Adrenal gland (tissue), 5 donors: Measurements from ENCODE around the gene UNC13B.

Experiments
- POLR2A ChIP-seq, 2 donors: fragments of 450-650 bp; IDR thresholded peaks; one replicate each; pipeline ENCODE4 v1.6.1; 2017; ENCODE audit warnings: antibody characterized with exemption in 2 of 2, mild to moderate bottlenecking in 2 of 2, moderate library complexity in 1 of 2
- TF ChIP-seq, protein P1 (sequence below), 6 experiments: fragments of 450-650 bp in 4 of 6; fragments of 200-600 bp in 2 of 6; sonication (generic) in 1 of 6; IDR thresholded peaks; 1 replicate in 5 of 6; 2 replicates in 1 of 6; pipeline versions ENCODE4 v1.5.1 to v1.8.0; 2016 to 2021; ENCODE audit warnings: antibody characterized with exemption in 6 of 6, mild to moderate bottlenecking in 2 of 6, moderate library complexity in 1 of 6
- donor health status: DM: no; HTN: no; CAD: no.

DNA sequence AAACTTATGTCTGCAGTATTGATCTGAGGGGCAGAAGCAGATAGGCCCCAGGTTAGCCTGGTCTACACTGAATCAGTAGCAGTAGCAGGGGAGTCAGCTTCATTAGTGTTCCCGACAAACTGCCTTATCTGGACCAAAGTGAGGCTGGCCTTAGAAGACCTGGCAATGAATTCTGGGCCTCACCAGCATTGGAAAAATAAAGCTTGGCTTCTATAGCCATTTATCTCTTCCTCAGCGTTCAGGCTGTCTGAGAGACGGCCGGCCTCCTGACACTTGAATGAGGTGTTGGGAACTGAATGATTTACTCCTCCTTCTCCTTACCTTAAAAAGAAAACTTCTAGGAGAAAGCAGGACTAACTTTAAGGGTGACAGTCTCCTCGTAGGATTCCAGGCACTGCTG, 186.3 kb downstream of the UNC13B start:
- TF ChIP-seq, protein P1, sequence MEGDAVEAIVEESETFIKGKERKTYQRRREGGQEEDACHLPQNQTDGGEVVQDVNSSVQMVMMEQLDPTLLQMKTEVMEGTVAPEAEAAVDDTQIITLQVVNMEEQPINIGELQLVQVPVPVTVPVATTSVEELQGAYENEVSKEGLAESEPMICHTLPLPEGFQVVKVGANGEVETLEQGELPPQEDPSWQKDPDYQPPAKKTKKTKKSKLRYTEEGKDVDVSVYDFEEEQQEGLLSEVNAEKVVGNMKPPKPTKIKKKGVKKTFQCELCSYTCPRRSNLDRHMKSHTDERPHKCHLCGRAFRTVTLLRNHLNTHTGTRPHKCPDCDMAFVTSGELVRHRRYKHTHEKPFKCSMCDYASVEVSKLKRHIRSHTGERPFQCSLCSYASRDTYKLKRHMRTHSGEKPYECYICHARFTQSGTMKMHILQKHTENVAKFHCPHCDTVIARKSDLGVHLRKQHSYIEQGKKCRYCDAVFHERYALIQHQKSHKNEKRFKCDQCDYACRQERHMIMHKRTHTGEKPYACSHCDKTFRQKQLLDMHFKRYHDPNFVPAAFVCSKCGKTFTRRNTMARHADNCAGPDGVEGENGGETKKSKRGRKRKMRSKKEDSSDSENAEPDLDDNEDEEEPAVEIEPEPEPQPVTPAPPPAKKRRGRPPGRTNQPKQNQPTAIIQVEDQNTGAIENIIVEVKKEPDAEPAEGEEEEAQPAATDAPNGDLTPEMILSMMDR (IDR thresholded peaks at IDR 0.05), result no peak
- no peak for TF ChIP-seq POLR2A (IDR thresholded peaks at IDR 0.05)
